Frontal cortex (tissue), 4 donors: ENCODE results near the gene ARPC1A. TPM values are rescaled to one million over a fixed set of nuclear protein-coding genes. Genes with fewer than 3 reads are reported as not detected.
"Not testable (repeated sequence)": the region's sequence is repeated elsewhere in the genome, so short reads cannot be mapped to it uniquely, and the experiment has no call there.

ENCODE experiments used
- DNase-seq, 2 donors: peaks; one replicate each; pipeline ENCODE4 v3.0.0; 2012; ENCODE audit warnings: low spot score in 2 of 2
- FAIRE-seq: peaks from 2 replicates; lab custom pipeline; 2012; peaks lifted over from hg19 to GRCh38; lab: Jason Lieb, UNC
- total RNA-seq: library from RNA; depleted of rRNA; stranded (reverse); fragments of >200 nt; gene quantifications from one replicate; pipeline ENCODE4 v1.2.3, GENCODE V29; 2014
- donor health status: control.
- donor health status: control.
- donor health status: control.

Gene ARPC1A
- total RNA-seq, 1 donor from 2014 or later, result 101 TPM

- no peak for FAIRE-seq
These were observed 11.2 kb upstream of the ARPC1A start for GRCh38 chr7:99314504-99314903.

GRCh38 chr7:99320371-99320770 lies 5.3 kb upstream of the ARPC1A start:
- DNase-seq (no peak), FAIRE-seq (no peak)

More at GRCh38 chr7:99314504-99314903, 11.2 kb upstream of the ARPC1A start:
- no peak for DNase-seq

DNA sequence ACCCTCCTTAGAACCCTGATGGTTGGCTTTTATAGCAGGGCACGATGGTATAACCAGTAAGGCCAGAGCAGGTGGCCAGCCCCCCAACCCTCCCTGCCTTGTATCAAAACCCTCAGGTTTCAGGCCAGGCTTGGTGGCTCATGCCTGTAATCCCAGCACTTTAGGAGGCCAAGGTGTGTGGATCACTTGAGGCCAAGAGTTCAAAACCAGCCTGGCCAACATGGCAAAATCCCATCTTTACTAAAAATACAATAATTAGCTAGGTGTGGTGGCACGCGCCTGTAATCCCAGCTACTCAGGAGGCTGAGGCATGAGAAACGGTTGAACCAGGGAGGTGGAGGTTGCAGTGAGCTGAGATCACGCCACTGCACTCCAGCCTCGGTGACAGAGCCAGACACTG lies 3.0 kb upstream of the ARPC1A start:
- FAIRE-seq, DNase-seq: not testable (repeated sequence)

DNA sequence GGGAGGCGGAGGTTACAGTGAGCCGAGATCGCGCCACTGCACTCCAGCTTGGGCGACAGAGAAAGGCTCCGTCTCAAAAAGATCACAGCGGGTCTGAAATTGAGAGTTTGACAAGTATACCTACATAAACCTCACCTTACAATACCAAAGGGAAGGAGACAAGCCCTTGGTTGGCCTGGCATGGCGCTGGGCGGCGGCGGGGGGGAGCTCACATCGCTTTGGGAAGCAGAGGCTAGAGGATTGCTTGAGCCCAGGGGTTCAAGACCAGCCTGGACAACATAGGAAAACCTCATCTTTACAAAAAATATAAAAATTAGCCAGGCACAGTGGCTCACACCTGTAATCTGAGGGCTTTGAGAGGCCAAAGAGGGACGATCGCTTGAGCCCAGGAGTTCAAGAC lies 1.1 kb upstream of the ARPC1A start:
- no peak for DNase-seq
- FAIRE-seq, result no peak

- DNase-seq (no peak), FAIRE-seq (no peak)
These were observed 651 bp upstream of the ARPC1A start for GRCh38 chr7:99325001-99325493.

DNA sequence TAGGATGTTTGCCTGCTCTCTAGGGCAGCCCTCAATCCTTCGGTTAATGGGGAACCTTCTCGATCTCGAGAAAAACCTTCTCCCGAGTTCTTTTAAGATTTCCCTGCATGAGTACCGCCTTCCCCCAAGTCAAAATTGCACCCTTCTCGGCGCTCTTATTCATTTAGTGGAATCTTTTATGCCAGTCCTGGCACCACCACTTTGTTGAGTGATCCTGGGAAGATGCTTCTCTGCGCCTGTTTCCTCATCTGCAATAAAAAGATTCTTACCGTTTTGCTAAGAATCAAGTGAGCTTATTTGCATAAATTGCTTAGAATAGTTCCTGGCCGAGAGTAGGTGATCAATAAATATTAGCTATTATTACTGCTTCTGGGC lies 697 bp downstream of the ARPC1A start:
- DNase-seq (no peak), FAIRE-seq (no peak)

GRCh38 chr7:99330314-99330961 lies 4.7 kb downstream of the ARPC1A start:
- not testable (repeated sequence) for FAIRE-seq, DNase-seq

- DNase-seq (no peak), FAIRE-seq (no peak)
These were observed 5.3 kb downstream of the ARPC1A start for GRCh38 chr7:99331002-99331401.

- DNase-seq (no peak), FAIRE-seq (no peak)
These were observed 13.9 kb downstream of the ARPC1A start for GRCh38 chr7:99339595-99339994.

- no peak for DNase-seq
- no peak for FAIRE-seq
These were observed 15.0 kb downstream of the ARPC1A start for GRCh38 chr7:99340659-99341058.

- FAIRE-seq, result no peak
- no peak for DNase-seq
These were observed 18.5 kb downstream of the ARPC1A start for GRCh38 chr7:99344061-99344647.

GRCh38 chr7:99350641-99351040 lies 24.9 kb downstream of the ARPC1A start:
- DNase-seq, FAIRE-seq: not testable (repeated sequence)

DNA sequence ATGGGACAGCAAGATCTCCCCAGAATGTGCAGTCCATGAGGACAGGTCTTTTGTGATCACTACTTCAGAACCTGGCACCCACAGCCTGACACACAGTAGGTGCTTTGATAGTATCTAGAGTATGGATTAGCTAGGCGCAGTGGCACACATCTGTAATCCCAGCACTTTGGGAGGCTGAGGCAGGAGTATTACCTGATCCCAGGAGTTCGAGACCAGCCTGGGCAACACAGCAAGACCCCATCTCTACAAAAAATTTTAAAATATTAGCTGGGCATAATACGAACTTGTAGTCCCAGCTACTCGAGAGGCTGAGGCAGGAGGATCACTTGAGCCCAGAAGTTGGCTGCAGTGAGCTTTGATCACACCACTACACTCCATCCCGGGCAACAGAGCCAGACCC lies 26.5 kb downstream of the ARPC1A start:
- FAIRE-seq (no peak), DNase-seq (no peak)

DNA sequence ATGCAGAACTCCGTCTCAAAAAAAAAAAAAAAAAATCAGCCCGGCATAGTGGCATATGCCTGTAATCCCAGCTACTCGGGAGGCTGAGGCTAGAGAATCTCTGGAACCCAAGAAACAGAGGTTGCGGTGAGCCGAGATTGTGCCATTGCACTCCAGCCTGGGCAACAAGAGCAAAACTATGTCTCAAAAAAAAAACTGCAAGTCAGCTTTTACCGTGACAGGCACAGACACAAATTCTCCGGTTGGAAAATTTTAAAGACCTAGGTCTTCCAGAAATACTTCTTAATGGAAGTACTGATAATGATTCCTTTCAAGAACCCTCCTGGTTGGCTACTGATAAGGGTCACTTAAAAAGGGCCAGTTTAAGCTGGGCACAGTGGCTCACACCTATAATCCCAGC lies 29.4 kb downstream of the ARPC1A start:
- FAIRE-seq, result no peak
- no peak for DNase-seq

DNA sequence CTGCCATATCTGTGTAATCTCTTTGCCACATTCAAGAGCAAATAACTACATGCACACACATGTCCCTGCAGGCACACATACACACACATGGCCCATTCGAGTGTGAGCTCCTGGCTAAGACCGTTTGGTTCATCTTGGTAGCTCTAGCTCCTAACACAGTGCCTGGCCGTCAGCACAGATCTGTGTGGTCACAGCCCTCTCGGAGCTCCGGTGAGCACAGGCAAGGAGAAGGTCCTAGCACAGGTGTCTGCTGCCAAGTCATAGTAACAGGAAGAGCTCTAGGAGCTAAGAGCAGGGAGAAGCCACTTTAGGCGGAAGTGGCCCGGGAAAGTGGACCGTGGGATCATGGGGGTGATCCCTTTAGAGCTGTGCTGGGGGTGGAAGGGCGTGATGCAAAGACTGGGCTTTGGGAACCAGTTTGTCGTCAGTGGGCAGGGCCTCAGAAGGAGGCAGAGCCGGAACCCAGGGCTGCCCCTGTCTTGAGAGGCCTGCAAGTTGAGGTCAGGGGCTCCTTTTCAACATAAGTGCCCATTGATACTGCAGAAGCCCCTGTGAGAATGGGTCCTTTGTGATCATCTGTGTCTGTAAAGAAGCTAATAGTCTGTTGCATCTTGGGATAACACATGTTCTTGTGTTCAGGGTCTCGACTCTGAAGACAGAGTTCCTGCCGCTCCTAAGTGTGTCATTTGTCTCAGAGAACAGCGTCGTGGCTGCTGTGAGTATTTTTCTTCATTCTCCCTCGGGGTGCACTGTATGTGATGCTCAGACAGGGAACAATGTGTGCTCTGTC lies 32.2 kb downstream of the ARPC1A start:
- no peak for DNase-seq
- no peak for FAIRE-seq

GRCh38 chr7:99358521-99358920 lies 32.8 kb downstream of the ARPC1A start:
- FAIRE-seq, DNase-seq: not testable (repeated sequence)

GRCh38 chr7:99359465-99360154 lies 33.9 kb downstream of the ARPC1A start:
- DNase-seq (no peak), FAIRE-seq (no peak)

DNA sequence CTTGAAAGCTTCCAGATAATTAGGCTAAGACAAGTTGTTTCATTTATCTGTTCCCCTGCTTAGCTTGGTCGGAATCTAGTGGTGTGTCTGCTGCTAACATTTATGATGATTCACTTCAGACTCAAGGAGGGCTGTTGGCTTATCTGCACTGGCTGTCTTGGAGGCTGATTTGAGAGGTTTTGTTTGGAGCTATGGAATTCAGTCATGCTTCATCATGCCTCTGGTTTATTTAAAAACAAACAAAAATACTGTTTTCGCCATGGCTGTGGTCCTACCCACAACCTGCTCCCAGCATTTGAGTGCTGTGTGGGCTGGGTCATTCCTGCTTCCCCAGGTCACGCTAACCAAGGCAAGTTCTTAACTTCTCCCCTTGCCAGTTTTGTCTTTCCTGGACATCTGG lies 37.1 kb downstream of the ARPC1A start:
- DNase-seq (no peak), FAIRE-seq (no peak)

GRCh38 chr7:99363286-99363685 lies 37.6 kb downstream of the ARPC1A start:
- FAIRE-seq, result no peak
- no peak for DNase-seq
